ENCODE data around the gene LRP1B.

Gene LRP1B

GRCh38 chr2:141791521-141791920 lies 339.3 kb downstream of the LRP1B start:
- DNase-seq (ENCODE audit: low read depth in 3 of 3, low spot score in 1 of 3): no peak

DNA sequence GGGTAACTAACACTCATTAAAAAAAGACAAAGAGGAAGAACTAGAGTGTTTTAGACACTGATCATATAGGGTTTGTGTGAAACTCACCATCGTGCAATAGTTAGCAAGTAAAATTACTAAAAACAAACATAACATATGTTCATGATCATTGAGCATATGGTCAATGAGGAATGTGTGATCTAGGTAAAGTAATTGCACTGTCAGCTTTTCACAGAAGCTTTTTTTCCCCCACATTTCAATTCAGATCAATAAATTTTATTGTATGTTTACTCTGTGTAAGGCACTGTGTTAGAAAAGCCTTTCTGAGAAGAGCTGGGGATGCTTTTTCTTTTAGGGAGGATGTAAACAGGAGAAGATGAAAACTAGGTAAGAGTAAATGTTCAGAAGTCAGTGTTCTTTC lies 348.2 kb downstream of the LRP1B start:
- no peak for DNase-seq (ENCODE audit: low read depth in 3 of 3, low spot score in 1 of 3)

- no peak for DNase-seq (ENCODE audit: low read depth in 3 of 3, low spot score in 1 of 3)
These were observed 352.4 kb downstream of the LRP1B start for GRCh38 chr2:141778315-141778835.

DNA sequence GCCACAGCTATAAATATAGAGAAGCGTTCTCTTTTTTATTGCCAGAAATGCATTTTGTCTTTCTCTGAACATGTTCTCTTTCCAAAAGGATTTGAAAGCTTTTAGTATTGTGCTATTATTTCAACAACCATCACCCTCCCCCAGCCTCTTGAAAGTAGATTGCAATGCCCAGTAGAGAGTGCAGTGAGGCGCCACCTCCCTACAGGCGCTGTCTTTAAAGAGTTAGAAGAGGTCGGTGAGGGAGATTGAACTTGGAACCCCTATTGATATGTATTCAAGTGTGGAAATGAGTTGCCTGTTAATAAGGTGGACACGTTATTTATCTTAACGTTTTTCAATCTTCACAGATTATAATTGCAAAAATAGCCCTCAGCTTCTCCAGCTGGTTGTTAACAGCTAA lies 360.3 kb downstream of the LRP1B start:
- DNase-seq (ENCODE audit: low read depth in 3 of 3, low spot score in 1 of 3): no peak

GRCh38 chr2:141767691-141768090 lies 363.1 kb downstream of the LRP1B start:
- DNase-seq (ENCODE audit: low read depth in 3 of 3, low spot score in 1 of 3): no peak

DNA sequence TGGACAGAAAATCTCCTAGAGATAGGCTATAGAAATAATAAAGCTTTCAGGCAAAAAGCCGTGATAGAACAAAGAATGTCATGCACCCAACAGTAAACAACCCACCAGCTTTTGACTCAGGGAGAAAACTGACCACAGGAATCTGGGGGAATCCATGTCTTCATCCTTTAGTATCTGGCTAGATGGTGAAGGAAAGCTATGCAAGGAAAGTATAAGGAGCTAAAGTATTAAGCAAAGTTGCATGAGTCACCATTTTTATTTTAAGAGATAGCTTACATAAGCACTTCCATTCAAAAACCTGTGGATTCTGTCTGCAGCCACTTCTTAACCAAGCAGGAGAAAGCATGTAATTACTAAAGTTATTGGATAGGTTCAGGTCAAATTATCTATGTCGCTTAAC lies 363.8 kb downstream of the LRP1B start:
- DNase-seq (ENCODE audit: low read depth in 3 of 3, low spot score in 1 of 3): no peak

DNA sequence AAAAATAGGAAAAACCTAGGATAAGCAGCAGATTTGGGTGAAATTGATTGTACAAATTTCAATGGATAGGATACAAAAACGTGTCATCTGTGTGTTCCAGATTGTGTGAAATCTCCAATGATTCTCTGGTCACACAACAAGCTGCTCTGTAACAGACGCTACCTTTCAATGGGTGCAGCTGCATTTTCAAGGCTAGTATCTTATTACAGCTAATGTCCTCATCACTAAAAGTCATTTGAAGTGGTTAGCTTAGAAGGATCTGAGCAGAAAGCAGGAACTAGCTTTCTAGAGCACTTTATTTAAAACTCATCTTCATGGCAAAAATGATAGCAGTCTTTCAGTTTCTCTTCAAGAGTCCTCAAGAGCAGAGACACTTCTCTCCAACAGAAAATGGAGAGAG lies 364.6 kb downstream of the LRP1B start:
- no peak for DNase-seq (ENCODE audit: low read depth in 3 of 3, low spot score in 1 of 3)

GRCh38 chr2:141748616-141749015 lies 382.2 kb downstream of the LRP1B start:
- no peak for DNase-seq (ENCODE audit: low read depth in 3 of 3, low spot score in 1 of 3)

- DNase-seq (ENCODE audit: low read depth in 3 of 3, low spot score in 1 of 3): no peak
These were observed 389.2 kb downstream of the LRP1B start for GRCh38 chr2:141741652-141742051.

DNA sequence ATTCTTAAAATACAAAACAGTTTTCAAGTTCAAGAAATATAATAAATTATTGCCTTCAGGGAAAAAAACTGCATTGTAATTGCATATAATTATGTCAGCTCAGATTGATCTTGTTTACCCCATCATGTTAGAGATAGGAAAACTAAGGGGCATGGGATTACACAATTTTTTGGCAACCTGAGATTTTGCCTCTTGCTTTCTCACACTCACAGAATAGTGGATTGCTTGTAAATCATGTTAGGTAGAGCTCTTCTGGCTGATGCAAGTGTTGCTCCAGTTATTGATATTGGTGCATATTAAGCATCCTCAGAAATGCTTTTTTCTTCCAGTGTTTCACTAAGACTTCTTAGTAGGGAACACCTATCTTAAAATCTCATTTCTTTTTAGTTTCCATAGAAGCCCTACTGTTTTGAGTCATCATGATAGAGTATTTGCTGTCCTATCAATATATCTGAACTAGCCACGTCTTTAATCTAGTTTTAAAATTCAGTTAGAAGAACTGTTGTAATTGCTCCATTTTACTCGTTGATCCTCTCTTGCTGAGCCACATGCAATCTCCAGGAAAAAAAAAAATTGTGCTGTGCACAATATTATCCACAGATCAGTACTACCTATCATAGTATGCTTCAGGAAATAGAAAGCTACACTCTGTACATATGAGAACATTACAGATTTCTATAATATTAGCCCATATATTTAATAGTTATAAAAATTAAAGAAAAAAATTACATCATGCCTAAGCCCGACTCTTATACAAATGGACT lies 393.1 kb downstream of the LRP1B start:
- DNase-seq (ENCODE audit: low read depth in 3 of 3, low spot score in 1 of 3): no peak

- no peak for DNase-seq (ENCODE audit: low read depth in 3 of 3, low spot score in 1 of 3)
These were observed 394.4 kb downstream of the LRP1B start for GRCh38 chr2:141736466-141736865.

DNA sequence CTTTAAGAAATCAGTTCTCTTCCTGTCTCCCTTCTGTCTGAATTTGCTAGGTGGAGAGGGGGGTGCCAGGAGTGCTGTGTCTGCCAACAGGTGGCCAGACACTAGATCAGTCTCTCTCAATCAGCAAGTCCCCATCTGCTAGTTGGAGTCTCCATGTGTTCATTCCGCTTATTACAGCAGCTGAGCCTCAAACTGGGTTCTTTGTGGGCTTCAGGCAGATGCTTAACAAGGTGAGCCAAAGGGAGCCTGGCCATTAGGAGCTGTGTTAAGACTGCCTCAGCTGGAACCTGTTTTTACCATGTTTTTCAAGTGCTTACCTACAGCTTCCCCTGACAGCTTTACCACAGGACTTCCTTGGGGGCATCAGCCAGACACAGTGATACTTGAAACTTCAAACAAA lies 401.9 kb downstream of the LRP1B start:
- DNase-seq (ENCODE audit: low read depth in 3 of 3, low spot score in 1 of 3): no peak

- no peak for DNase-seq (ENCODE audit: low read depth in 3 of 3, low spot score in 1 of 3)
These were observed 402.7 kb downstream of the LRP1B start for GRCh38 chr2:141728142-141728541.

GRCh38 chr2:141724426-141724825 lies 406.4 kb downstream of the LRP1B start:
- no peak for DNase-seq (ENCODE audit: low read depth in 3 of 3, low spot score in 1 of 3)

GRCh38 chr2:141723814-141724213 lies 407.0 kb downstream of the LRP1B start:
- DNase-seq (ENCODE audit: low read depth in 3 of 3, low spot score in 1 of 3): no peak

- DNase-seq (ENCODE audit: low read depth in 3 of 3, low spot score in 1 of 3): no peak
These were observed 410.3 kb downstream of the LRP1B start for GRCh38 chr2:141720476-141720875.

GRCh38 chr2:141714496-141714895 lies 416.3 kb downstream of the LRP1B start:
- no peak for DNase-seq (ENCODE audit: low read depth in 3 of 3, low spot score in 1 of 3)

DNA sequence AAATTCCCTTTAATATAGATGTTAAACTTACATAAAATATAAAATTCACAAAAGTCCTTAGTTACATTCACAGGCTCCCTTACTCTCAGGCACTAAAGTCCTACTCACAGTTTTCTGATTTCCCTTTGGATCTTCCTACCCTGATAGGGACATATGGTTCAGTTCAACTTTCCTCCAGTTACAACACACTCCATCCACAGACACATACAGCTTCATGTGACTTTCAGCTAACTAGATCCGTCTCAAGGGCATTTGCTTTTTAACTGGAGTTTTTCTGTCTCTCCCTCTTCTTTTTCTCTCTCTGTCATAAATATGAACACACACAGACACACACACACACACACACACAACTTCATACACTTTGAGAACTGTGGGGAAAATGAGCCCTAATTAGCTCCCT lies 419.2 kb downstream of the LRP1B start:
- no peak for DNase-seq (ENCODE audit: low read depth in 3 of 3, low spot score in 1 of 3)

DNA sequence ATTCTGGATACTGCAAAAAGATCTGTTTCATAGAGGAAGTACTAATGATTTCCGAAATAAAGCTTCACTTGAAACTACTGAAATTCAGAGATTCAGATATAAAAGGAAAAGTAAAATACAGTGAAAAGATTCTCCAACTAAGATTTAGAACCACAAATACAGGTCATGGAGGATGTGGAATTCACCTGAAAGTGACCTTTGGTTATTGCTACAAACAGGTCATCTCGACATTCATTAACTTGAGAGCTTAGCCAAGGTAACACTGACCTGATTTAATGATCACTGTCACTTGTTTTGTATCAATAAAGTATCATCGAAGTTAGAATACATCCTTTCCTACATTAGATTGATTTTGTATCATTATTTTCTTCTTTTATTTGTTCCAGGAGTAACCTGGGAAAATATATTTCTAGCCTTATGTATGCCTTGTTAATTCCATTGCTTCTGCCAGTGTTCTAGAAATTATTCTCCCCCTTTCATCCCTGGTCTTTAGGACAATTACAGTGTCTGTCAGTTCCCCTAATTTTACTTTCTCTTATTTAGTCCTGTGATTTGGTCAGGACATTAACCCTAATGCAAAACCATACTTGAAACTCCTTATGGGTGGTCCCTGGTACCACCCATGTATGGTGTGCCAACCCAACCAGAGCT lies 420.1 kb downstream of the LRP1B start:
- no peak for DNase-seq (ENCODE audit: low read depth in 3 of 3, low spot score in 1 of 3)

GRCh38 chr2:141709756-141710155 lies 421.1 kb downstream of the LRP1B start:
- DNase-seq (ENCODE audit: low read depth in 3 of 3, low spot score in 1 of 3): no peak

DNA sequence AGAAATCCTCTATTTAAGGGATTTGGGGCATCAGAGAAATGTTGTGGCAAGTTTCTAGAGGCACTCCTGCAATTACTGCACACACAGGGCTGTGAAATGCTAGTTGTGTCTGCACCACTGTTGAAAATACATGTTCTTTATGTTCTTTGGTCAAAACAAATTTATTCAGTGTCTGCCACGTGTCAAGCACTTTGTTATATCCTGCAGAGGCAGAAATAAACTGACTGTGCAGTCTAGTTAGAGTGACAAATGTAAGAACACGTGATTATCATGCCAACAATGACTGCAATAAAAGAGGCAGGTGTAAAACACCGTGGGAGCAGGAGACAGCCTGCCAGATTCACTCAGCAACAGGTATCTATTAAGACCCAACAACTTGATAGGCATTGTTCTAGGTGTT lies 423.3 kb downstream of the LRP1B start:
- DNase-seq (ENCODE audit: low read depth in 3 of 3, low spot score in 1 of 3): no peak

DNA sequence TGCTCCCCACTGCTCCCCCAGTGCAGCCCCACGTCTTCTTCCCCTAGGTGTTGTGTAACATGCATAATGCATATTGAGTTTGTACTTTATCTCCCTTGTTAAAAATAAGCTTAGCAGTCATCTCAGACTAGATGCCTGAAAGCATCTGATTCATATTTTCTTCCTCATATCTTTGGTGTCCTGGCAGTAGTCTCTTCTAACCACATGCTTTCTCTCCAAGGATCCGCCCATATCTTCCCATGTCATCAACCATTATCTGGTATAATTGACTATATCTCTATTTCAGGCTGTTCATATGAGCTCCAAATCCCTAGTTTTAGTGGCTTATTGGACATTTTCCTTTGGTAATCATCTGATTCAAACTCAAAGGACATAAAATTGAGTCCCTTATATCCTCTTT lies 426.3 kb downstream of the LRP1B start:
- DNase-seq (ENCODE audit: low read depth in 3 of 3, low spot score in 1 of 3): no peak

- DNase-seq (ENCODE audit: low read depth in 3 of 3, low spot score in 1 of 3): no peak
These were observed 427.3 kb downstream of the LRP1B start for GRCh38 chr2:141703501-141703900.

Measured in stimulated activated CD4-positive, alpha-beta T cell treated with anti-CD3 and anti-CD28 coated beads, TNF-alpha, amount 100 ng/mL, for 1 hour (primary cell).